K562 (cell line): ENCODE measurements around the gene GMPR. TPM values are rescaled to one million over a fixed set of nuclear protein-coding genes. Genes with fewer than 3 reads are reported as not detected.

Source experiments
- FOXA3 ChIP-seq, 2 experiments: fragments of 450-650 bp in 1 of 2; sonication (generic) in 1 of 2; formaldehyde crosslinking; IDR thresholded peaks in 1 of 2; conservative IDR thresholded peaks in 1 of 2; 2 replicates each; pipeline versions ENCODE4 v1.4.0 to v1.8.0; 2020 to 2022; ENCODE audit warnings: mild to moderate bottlenecking in 2 of 2, missing genetic modification reagents in 1 of 2
- GABPA ChIP-seq: fragments of 200-800 bp; sonication (Bioruptor generic); conservative IDR thresholded peaks from 2 replicates; pipeline ENCODE4 v1.6.1; 2016; ENCODE audit warnings: low read depth, missing genetic modification characterization, missing compliant biosample characterization
- HMGN3 ChIP-seq: IDR thresholded peaks from 2 replicates; pipeline ENCODE4 v1.6.1; 2011; ENCODE audit warnings: borderline replicate concordance, low read depth, mild to moderate bottlenecking, mixed read lengths, low read length; ENCODE audit not compliant: insufficient read length; ENCODE audit errors: extremely low read depth
- KLF16 ChIP-seq: IDR thresholded peaks from 2 replicates; pipeline ENCODE4 v1.6.1; 2016; ENCODE audit warnings: antibody characterized with exemption
- KLF6 ChIP-seq: fragments of 250-450 bp; sonication (Bioruptor Pico); IDR thresholded peaks from 2 replicates; pipeline ENCODE4 v1.4.0; 2020; ENCODE audit warnings: mild to moderate bottlenecking, moderate library complexity, borderline replicate concordance
- MAFG ChIP-seq: fragments of 450-650 bp; conservative IDR thresholded peaks from 2 replicates; pipeline ENCODE4 v1.6.1; 2016; ENCODE audit warnings: missing genetic modification characterization, missing compliant biosample characterization
- NBN ChIP-seq: fragments of 450-650 bp; IDR thresholded peaks from 2 replicates; pipeline ENCODE4 v1.6.1; 2016; ENCODE audit warnings: low read depth, mild to moderate bottlenecking
- NELFE ChIP-seq: IDR thresholded peaks from 2 replicates; pipeline ENCODE4 v1.6.1; 2011; ENCODE audit warnings: mild to moderate bottlenecking; ENCODE audit not compliant: insufficient read depth, insufficient read length
- NFRKB ChIP-seq: fragments of 450-650 bp; IDR thresholded peaks from 2 replicates; pipeline ENCODE4 v1.6.1; 2016; ENCODE audit warnings: low read depth
- RFX5 ChIP-seq: IDR thresholded peaks from 2 replicates; pipeline ENCODE4 v1.6.1; 2011; ENCODE audit warnings: low read depth, mild to moderate bottlenecking, improper control_type of control experiment, low read length
- TRIM24 ChIP-seq, 2 experiments: fragments of 450-650 bp; IDR thresholded peaks; 2 replicates each; pipeline ENCODE4 v1.6.1; 2016
- ZBTB8A ChIP-seq: fragments of 450-650 bp; IDR thresholded peaks from 2 replicates; pipeline ENCODE4 v1.6.1; 2018; ENCODE audit warnings: mild to moderate bottlenecking, moderate library complexity; ENCODE audit not compliant: partially characterized antibody
- ZC3H11A ChIP-seq: IDR thresholded peaks from 2 replicates; pipeline ENCODE4 v1.6.1; 2012; ENCODE audit warnings: low read depth, low read length, improper control_type of control experiment
- ZNF274 ChIP-seq: IDR thresholded peaks from 2 replicates; pipeline ENCODE4 v1.6.1; 2011; ENCODE audit warnings: low read depth, mild to moderate bottlenecking, low read length, moderate library complexity, borderline replicate concordance
- ZNF586 ChIP-seq: fragments of 450-650 bp; formaldehyde crosslinking; conservative IDR thresholded peaks from 2 replicates; pipeline ENCODE4 v1.4.0; 2020; ENCODE audit warnings: mild to moderate bottlenecking, moderate library complexity
- polyA plus RNA-seq, 8 experiments: library from polyadenylated mRNA; depleted of rRNA in 4 of 8; stranded (reverse) in 5 of 8; unstranded in 3 of 8; fragments of >200 nt; fragmentation: Nextera tagmentation in 2 of 8; fragmentation: Illumina TruSeq in 1 of 8; extraction: Ambion mirVana in 2 of 8; extraction: Trizol in 1 of 8; gene quantifications; 2 replicates each; pipeline versions ENCODE4 v1.2.1 to v1.2.3, GENCODE V29; 2011 to 2014; ENCODE audit warnings: inconsistent platforms in 1 of 8, missing spikeins in 1 of 8
- total RNA-seq, 7 experiments: library from RNA; depleted of rRNA in 6 of 7; stranded (reverse); fragments of >200 nt in 6 of 7; fragmentation: Illumina TruSeq in 2 of 7; extraction: Trizol in 2 of 7; gene quantifications; 2 replicates each; pipeline versions ENCODE4 v1.2.1 to v1.2.3, GENCODE V29; 2011 to 2021; ENCODE audit warnings: low replicate concordance in 1 of 7
- TF ChIP-seq, protein P1 (sequence below): fragments of 200-400 bp; formaldehyde crosslinking; IDR thresholded peaks from 2 replicates; pipeline ENCODE4 v1.6.1; 2017; ENCODE audit warnings: mild to moderate bottlenecking, low read depth, low read length, moderate library complexity
- TF ChIP-seq, protein P2 (sequence below): fragments of 250-450 bp; sonication (Bioruptor Pico); IDR thresholded peaks from 2 replicates; pipeline ENCODE4 v1.5.0; 2021
- TF ChIP-seq, protein P3 (sequence below), 3 experiments: fragments of 200-800 bp in 1 of 3; fragments of 250-450 bp in 1 of 3; fragments of 450-650 bp in 1 of 3; sonication (Bioruptor Pico) in 1 of 3; sonication (Bioruptor generic) in 1 of 3; formaldehyde crosslinking in 1 of 3; IDR thresholded peaks; 2 replicates each; pipeline versions ENCODE4 v1.6.1 to v1.8.0; 2016 to 2022; ENCODE audit warnings: mild to moderate bottlenecking in 2 of 3, missing genetic modification characterization in 2 of 3, missing compliant biosample characterization in 1 of 3, moderate library complexity in 1 of 3
- TF ChIP-seq, protein P4 (sequence below): sonication (generic); formaldehyde crosslinking; IDR thresholded peaks from 2 replicates; pipeline ENCODE4 v1.8.0; 2022; ENCODE audit warnings: mild to moderate bottlenecking, missing genetic modification reagents

The GMPR gene
- total and polyA plus RNA-seq, 9 of the 15 experiments (the other 6 are each of a cell fraction or from before 2014, with no cell fraction given): 34.6 to 83.7 (median 49.8) TPM

DNA sequence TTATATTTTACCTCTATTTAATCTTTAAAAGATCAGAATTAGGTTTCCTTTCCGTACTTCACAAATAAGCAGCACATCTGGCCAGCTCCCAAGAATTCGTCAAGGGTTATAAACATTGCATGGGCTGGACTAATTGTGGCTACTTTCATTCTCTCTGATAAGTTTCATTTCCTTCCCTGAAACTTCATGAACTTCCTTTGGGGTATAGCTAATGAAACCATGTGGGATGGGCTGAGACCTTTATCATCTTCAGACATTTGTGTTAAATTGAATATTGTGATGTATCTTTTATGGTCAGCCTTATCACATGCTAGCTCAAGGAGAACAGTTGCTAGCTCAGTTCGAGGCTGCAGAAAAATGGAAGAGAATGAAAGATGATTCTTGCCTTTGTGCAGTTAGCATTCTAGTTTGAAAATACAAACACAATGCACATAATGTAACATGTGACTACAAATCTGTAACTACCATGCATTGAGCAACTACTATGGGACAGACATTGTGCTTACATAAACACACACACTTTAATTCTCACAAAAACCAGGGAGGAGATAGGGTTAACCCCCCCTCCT, 1.7 kb upstream of the GMPR start (continued):
- TF ChIP-seq, protein P1, sequence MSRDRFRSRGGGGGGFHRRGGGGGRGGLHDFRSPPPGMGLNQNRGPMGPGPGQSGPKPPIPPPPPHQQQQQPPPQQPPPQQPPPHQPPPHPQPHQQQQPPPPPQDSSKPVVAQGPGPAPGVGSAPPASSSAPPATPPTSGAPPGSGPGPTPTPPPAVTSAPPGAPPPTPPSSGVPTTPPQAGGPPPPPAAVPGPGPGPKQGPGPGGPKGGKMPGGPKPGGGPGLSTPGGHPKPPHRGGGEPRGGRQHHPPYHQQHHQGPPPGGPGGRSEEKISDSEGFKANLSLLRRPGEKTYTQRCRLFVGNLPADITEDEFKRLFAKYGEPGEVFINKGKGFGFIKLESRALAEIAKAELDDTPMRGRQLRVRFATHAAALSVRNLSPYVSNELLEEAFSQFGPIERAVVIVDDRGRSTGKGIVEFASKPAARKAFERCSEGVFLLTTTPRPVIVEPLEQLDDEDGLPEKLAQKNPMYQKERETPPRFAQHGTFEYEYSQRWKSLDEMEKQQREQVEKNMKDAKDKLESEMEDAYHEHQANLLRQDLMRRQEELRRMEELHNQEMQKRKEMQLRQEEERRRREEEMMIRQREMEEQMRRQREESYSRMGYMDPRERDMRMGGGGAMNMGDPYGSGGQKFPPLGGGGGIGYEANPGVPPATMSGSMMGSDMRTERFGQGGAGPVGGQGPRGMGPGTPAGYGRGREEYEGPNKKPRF: no peak
- TF ChIP-seq NFRKB (0 out of 2 replicates have a peak, but pooled peaks have one; percentile 18), KLF6 (0 out of 2 replicates have a peak, but pooled peaks have one; percentile 8), KLF16 (peak; percentile 51), ZNF274 (no peak), HMGN3 (no peak), NELFE (no peak), TRIM24 (IDR thresholded peaks at IDR 0.05) (no peak), NBN (no peak; the same call in 1 of the 2 replicates), MAFG (no peak), ZC3H11A (no peak), ZBTB8A (no peak), GABPA (tag) (peak; percentile 33; the same call in 1 of the 2 replicates), RFX5 (no peak), FOXA3 (CRISPR knock-in tag; conservative IDR thresholded peaks at IDR 0.05 in 1 of 2, IDR thresholded peaks at IDR 0.05 in 1 of 2) (no peak), ZNF586 (CRISPR knock-in tag) (no peak)
- TF ChIP-seq, protein P2, sequence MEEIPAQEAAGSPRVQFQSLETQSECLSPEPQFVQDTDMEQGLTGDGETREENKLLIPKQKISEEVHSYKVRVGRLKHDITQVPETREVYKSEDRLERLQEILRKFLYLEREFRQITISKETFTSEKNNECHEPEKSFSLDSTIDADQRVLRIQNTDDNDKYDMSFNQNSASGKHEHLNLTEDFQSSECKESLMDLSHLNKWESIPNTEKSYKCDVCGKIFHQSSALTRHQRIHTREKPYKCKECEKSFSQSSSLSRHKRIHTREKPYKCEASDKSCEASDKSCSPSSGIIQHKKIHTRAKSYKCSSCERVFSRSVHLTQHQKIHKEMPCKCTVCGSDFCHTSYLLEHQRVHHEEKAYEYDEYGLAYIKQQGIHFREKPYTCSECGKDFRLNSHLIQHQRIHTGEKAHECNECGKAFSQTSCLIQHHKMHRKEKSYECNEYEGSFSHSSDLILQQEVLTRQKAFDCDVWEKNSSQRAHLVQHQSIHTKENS: no peak
- TF ChIP-seq, protein P3, sequence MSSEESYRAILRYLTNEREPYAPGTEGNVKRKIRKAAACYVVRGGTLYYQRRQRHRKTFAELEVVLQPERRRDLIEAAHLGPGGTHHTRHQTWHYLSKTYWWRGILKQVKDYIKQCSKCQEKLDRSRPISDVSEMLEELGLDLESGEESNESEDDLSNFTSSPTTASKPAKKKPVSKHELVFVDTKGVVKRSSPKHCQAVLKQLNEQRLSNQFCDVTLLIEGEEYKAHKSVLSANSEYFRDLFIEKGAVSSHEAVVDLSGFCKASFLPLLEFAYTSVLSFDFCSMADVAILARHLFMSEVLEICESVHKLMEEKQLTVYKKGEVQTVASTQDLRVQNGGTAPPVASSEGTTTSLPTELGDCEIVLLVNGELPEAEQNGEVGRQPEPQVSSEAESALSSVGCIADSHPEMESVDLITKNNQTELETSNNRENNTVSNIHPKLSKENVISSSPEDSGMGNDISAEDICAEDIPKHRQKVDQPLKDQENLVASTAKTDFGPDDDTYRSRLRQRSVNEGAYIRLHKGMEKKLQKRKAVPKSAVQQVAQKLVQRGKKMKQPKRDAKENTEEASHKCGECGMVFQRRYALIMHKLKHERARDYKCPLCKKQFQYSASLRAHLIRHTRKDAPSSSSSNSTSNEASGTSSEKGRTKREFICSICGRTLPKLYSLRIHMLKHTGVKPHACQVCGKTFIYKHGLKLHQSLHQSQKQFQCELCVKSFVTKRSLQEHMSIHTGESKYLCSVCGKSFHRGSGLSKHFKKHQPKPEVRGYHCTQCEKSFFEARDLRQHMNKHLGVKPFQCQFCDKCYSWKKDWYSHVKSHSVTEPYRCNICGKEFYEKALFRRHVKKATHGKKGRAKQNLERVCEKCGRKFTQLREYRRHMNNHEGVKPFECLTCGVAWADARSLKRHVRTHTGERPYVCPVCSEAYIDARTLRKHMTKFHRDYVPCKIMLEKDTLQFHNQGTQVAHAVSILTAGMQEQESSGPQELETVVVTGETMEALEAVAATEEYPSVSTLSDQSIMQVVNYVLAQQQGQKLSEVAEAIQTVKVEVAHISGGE (CRISPR knock-in tag; IDR thresholded peaks at IDR 0.05): 0 out of 6 replicates have a peak, but pooled peaks of 1 of the 3 experiments have one; percentile 16
- TF ChIP-seq, protein P4, sequence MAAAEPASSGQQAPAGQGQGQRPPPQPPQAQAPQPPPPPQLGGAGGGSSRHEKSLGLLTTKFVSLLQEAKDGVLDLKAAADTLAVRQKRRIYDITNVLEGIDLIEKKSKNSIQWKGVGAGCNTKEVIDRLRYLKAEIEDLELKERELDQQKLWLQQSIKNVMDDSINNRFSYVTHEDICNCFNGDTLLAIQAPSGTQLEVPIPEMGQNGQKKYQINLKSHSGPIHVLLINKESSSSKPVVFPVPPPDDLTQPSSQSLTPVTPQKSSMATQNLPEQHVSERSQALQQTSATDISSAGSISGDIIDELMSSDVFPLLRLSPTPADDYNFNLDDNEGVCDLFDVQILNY (CRISPR knock-in tag): 0 out of 2 replicates have a peak, but pooled peaks have one; percentile 66
